NCI-H2227 (cell line): ENCODE measurements around the gene SLC2A6.

Source experiments
- DNase-seq: peaks from one replicate; lab custom pipeline; 2025; ENCODE audit not compliant: unreplicated experiment; lab: John Stamatoyannopoulos, UW

Gene SLC2A6

GRCh38 chr9:133483611-133484010 lies 4.7 kb upstream of the SLC2A6 start:
- DNase-seq = no peak

- no peak for DNase-seq
Measured at GRCh38 chr9:133477992-133478850, 678 bp downstream of the SLC2A6 start.

- DNase-seq = no peak
Measured at GRCh38 chr9:133477461-133477860, 1.4 kb downstream of the SLC2A6 start.

- DNase-seq = no peak
Measured at GRCh38 chr9:133476941-133477340, 2.0 kb downstream of the SLC2A6 start.

GRCh38 chr9:133476036-133476931 lies 2.6 kb downstream of the SLC2A6 start:
- DNase-seq = no peak

GRCh38 chr9:133475292-133476012 lies 3.4 kb downstream of the SLC2A6 start:
- DNase-seq = no peak

GRCh38 chr9:133474853-133475252 lies 4.0 kb downstream of the SLC2A6 start:
- no peak for DNase-seq

GRCh38 chr9:133474215-133474614 lies 4.7 kb downstream of the SLC2A6 start:
- no peak for DNase-seq

- no peak for DNase-seq
Measured at GRCh38 chr9:133473743-133474142, 5.2 kb downstream of the SLC2A6 start.

GRCh38 chr9:133472753-133473378 lies 6.0 kb downstream of the SLC2A6 start:
- DNase-seq = no peak

GRCh38 chr9:133472277-133472645 lies 6.6 kb downstream of the SLC2A6 start:
- no peak for DNase-seq

- no peak for DNase-seq
Measured at GRCh38 chr9:133471551-133472276, 7.2 kb downstream of the SLC2A6 start.

- no peak for DNase-seq
Measured at GRCh38 chr9:133470988-133471387, 7.9 kb downstream of the SLC2A6 start.

GRCh38 chr9:133470427-133470924 lies 8.4 kb downstream of the SLC2A6 start:
- no peak for DNase-seq

- DNase-seq = no peak
Measured at GRCh38 chr9:133468777-133469421, 10.0 kb downstream of the SLC2A6 start.

GRCh38 chr9:133468374-133468773 lies 10.5 kb downstream of the SLC2A6 start:
- DNase-seq = no peak

GRCh38 chr9:133467101-133467500 lies 11.8 kb downstream of the SLC2A6 start:
- DNase-seq = no peak

GRCh38 chr9:133465984-133466383 lies 12.9 kb downstream of the SLC2A6 start:
- no peak for DNase-seq

- no peak for DNase-seq
Measured at GRCh38 chr9:133464638-133465037, 14.3 kb downstream of the SLC2A6 start.
